Muscle of arm (tissue), 12 donors: ENCODE measurements around the gene CRMP1. TPM values are rescaled to one million over a fixed set of nuclear protein-coding genes. Genes with fewer than 3 reads are reported as not detected.
A peak's percentile ranks its signal among the peaks of the same experiment; 100 is the strongest.

ENCODE experiments used
- DNase-seq: peaks from one replicate; pipeline ENCODE4 v3.0.0-alpha.2; 2013
- polyA plus RNA-seq, 12 donors: library from polyadenylated mRNA; unstranded; fragments of 120-200 nt; gene quantifications; one replicate each; pipeline ENCODE4 v1.2.1, GENCODE V29; 2013; ENCODE audit not compliant: insufficient read length in 12 of 12

The CRMP1 gene
- polyA plus RNA-seq, 12 donors = 15.2 to 47.1 (median 24.1) TPM; not detected in 1

DNA sequence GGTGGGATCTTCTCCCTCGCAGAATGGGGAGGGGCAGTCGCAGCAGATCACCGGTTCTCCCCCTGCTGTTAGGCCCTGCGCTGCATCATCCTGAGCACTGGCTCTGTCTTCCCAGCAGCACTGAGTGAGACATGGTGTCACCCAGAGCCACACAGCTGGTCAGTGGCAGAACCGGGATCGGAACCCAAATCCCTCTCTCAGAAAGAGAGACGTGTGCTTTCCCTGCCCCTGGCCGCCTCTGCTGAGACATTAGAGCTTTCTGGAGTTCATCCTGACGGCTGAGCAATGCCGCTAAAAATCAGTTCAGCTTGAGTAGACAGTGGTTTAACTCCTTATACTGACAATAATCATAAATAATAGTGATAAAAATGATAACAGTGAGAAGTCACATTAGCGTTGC is 93.9 kb downstream of the CRMP1 start:
- no peak for DNase-seq

DNA sequence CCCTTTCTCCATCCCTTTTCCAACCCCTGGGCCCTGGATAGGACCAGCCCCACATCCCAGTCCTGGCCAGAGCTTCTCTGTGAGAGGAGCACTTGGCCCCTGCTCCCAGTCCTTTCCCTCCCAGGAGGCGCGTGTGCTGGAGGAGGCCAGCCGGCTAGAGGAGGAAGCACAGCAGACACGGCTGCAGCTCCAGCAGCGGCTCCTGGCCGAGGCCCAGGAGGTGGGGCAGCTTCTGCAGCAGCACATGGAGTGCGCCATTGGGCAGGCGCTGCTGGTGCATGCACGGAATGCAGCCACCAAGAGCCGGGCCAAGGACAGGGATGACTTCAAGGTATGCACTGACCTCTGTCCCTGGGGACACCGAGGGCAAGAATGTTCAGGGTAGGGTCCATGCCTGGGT is 94.4 kb downstream of the CRMP1 start:
- peak; percentile 41 for DNase-seq

GRCh38 chr4:5797866-5798265 is 95.0 kb downstream of the CRMP1 start:
- DNase-seq = no peak

DNA sequence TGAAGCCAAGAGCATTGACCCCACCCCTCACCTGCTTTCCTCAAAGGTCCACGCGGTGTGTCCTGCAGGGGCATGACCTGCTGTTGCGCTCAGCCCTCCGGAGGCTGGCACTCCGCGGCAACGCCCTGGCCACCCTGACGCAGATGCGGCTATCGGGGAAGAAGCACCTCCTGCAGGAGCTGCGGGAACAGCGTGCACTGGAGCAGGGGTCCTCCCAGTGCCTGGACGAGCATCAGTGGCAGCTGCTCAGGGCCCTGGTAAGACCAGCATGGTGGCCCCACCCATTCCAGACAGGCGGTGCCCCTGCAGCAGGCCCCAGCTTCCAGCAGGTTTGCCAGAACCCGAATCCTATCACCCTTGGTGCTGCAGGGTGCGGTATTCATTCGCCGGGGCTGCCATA is 95.9 kb downstream of the CRMP1 start:
- no peak for DNase-seq

GRCh38 chr4:5795580-5795979 is 97.3 kb downstream of the CRMP1 start:
- no peak for DNase-seq

- DNase-seq = no peak
Observed at GRCh38 chr4:5793514-5793913, 99.4 kb downstream of the CRMP1 start.

GRCh38 chr4:5791654-5792053 is 101.2 kb downstream of the CRMP1 start:
- DNase-seq = no peak

GRCh38 chr4:5790546-5790857 is 102.4 kb downstream of the CRMP1 start:
- DNase-seq = no peak

DNA sequence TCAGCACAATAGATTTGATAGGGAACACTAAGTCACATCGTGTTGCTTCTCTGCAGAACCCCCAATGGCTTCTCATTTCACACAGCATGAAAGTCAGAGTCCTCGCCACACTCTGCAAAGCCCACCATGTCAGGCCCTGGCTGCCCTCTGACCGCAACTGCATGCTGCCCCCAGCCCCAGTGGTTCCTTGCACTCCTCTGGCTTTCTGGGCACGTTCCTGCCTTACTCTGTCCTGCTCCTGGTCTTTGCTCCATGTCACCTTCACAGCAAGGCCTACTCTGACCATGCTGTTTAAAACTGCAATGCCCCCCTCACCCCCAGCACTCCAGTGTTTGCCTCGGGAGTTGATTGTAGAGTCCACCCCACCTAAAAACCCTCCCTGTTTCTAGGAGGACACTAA is 103.7 kb downstream of the CRMP1 start:
- no peak for DNase-seq

- DNase-seq = no peak
Observed at GRCh38 chr4:5788144-5788543, 104.7 kb downstream of the CRMP1 start.

- no peak for DNase-seq
Observed at GRCh38 chr4:5787311-5787710, 105.6 kb downstream of the CRMP1 start.

DNA sequence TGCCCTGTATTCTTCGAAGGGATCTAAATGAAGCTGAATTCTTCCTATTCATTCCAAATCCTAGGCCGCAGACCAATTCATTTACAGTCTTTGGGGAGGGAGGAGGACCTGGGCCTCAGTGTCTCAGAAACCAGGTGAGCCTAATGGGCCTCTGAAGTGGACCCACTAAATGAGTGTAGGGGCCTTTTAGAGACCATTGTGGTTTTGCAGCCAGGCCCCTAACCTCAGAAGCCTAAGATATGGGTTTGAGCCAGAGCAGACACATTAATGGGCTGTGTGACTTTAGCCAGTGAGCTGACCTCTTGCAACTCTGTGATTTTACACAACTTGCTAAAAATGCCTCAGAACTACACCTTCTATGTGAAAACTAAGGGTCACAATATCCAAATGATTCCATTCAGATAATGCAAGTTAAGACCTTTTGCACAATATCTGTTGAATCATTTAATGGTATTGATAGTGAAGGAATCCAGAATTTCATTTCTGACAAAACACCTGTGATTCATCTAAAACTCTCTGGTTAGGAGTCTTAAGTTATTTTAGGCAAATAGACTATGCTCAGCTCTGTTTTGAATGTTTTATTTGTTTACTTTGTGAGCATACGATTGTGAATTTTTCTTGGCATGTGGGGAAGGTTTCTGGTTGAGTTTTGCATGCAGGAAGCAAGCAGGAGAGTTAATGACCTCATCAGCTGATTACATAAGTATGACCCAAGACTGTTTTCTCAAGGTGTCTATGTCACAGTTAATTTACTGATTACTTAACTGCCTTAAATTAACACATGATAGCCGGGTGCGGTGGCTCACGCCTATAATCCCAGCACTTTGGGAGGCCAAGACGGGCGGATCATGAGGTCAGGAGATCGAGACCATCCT is 106.8 kb downstream of the CRMP1 start:
- DNase-seq = no peak

DNA sequence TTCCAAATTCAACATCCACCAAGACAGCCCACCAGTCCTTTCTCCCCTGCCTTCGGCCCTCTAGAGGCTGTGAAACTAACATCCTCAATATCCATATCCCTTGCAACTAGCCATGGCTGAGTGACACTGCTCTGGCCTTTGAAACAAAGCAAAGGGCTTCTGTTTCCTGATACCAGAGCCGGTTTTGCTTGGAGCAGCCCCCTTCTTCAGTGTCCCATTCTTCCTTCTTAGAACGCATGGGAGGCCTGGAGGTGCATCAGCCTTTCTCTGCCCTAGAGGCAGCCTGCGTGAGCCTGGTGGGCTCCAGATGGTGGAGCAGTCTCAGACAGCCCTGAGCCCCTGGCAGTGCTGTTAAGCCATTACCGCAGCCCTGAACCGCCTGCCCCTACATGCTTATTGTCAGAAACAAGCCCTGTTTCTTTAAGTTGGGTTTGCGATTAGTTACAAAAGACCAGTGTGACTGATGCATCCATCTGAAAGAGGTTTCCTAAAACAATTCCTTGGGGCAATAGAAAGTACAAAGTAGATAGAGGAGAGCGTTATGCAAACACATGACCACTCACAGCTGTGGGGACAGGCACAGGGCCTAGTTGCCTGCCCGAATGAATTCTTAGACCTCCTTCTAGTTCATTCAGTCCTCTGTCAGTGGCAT is 107.8 kb downstream of the CRMP1 start:
- DNase-seq = no peak

DNA sequence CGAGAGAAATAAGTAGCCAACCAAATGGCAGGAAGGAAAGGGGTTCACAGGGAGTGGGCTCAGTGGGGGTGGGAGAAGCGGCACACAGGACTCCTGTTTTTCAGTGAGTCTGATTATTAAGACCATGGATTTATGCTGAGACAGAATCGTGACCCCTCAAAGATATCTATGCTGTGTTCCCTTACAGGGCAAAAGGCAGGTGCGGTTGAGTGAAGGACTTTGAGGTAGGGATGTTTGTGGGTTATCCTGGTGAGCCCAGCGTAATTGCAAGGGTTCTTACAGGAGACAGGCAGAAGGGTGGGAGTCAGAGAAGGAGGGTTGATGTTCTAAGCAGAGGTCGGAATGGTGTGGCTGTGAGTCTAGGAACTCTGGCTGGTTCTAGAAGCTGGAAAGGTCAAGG is 108.9 kb downstream of the CRMP1 start:
- no peak for DNase-seq

DNA sequence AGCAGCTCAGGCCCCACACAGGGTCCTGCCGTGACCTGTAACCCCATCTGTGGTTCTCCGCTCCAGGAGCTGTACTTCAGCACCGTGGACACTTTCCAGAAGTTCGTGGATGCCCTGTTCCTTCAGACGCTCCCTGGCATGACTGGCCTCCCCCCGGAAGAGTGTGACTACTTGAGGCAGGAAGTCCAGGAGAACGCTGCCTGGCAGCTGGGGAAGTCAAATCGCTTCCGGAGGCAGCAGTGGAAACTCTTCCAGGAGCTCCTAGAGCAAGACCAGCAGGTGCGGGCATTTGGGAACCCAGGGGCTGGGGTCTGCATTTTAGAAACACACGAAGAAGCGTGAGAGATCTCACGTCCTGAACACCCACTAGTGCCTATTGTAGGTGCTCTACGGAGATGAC is 109.4 kb downstream of the CRMP1 start:
- no peak for DNase-seq

- no peak for DNase-seq
Observed at GRCh38 chr4:5782829-5783476, 109.9 kb downstream of the CRMP1 start.

GRCh38 chr4:5781691-5782090 is 111.2 kb downstream of the CRMP1 start:
- no peak for DNase-seq

GRCh38 chr4:5780831-5781480 is 111.9 kb downstream of the CRMP1 start:
- no peak for DNase-seq

DNA sequence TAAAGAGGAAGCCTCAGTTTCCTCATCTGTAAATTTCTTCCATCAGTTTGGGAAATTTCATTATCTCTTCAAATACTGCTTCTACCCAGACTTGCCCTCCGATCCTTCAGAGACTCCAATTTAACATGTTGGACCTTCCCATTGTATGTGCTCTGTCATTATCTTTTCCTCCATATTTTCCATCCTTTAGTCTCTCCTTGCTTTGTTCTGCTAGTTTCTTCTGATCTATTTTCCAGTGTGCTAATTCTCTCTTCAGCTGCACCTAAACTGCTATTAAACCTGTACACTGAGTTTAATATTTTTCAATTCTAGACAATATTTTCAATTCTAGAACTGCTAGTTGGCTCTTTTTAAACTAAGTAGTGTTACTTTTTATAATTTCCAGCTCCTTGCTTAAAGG is 116.4 kb downstream of the CRMP1 start:
- no peak for DNase-seq

DNA sequence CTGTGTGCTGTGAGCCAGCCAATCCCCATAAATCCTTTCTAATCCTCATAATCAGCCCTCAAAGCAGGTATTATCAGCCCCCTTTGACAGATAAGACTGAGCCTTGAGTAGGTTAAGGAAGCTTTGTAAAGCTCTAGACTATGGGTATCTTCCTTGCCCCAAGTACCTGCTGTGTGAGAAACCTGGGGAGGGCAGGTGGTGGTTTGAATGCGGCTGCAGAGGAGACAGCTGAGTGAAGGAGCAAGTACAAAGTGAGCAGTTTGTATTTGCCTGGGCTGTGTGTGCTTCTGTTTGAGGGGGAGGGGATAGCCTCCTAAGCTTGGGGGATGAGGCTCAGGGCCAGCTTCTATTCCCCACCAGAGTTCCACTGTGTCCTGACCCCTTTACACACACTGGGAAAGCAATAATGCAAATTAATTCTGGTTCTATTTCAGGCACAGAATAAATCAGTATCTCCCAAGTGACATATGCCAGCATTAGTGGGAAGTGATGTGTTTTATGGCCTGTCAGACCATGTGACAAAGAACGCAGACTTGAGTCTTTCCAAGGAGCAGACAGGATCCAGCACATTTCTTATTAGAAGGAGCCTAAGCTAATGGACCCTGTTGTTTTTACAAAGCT is 118.4 kb downstream of the CRMP1 start:
- DNase-seq = no peak

GRCh38 chr4:5773271-5773555 is 119.7 kb downstream of the CRMP1 start:
- no peak for DNase-seq

DNA sequence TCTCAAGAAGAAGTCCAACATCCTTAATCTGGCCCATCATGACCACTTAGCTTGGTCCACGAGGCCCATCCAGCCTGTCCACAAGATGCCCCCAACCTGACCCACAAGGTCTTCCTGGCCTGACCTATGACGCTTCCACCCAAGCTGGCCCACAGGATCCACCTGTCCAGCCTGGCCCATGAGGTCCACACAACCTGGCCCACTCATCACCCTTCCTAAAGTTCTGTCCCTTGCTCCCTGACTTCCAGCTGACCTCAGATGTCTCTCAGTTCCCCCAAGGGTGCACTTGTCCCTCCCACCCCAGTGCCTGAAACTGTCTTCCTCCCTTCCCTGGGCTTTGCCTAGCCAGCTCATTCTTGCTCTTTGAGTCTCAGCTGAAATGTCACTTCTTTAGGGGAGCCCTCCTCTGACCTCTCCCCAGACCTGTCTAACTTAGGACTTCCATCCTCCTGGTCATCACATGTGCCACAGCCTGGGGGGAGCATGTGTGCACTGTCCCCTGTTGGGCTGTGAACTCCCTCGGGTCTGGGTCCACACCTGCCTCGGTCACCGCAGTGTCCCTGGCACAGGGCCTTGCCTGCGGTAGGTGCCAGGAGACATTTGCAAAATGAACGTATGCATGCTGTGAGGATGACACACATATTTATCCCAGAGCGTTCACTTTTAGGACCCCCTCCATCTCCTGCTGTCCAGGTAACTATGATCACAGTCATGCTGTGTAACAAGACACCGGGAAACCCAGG is 120.2 kb downstream of the CRMP1 start:
- DNase-seq = no peak
